K562 (cell line): ENCODE measurements around the gene PRKACA. TPM values are rescaled to one million over a fixed set of nuclear protein-coding genes. Genes with fewer than 3 reads are reported as not detected.

Experiments
- ARHGAP35 ChIP-seq: fragments of 450-650 bp; IDR thresholded peaks from 2 replicates; pipeline ENCODE4 v1.6.1; 2018; ENCODE audit not compliant: partially characterized antibody
- BACH1 ChIP-seq: fragments of 200-800 bp; sonication (Bioruptor generic); IDR thresholded peaks from 2 replicates; pipeline ENCODE4 v1.6.1; 2016; ENCODE audit warnings: missing genetic modification characterization, missing compliant biosample characterization
- BCOR ChIP-seq: fragments of 450-650 bp; IDR thresholded peaks from 2 replicates; pipeline ENCODE4 v1.6.1; 2016
- BHLHE40 ChIP-seq: IDR thresholded peaks from 2 replicates; pipeline ENCODE4 v1.6.1; 2011; ENCODE audit warnings: low read length, improper control_type of control experiment
- CREB5 ChIP-seq: fragments of 250-450 bp; sonication (Bioruptor Pico); IDR thresholded peaks from 2 replicates; pipeline ENCODE4 v1.5.0; 2020; ENCODE audit warnings: mild to moderate bottlenecking
- ESRRA ChIP-seq: fragments of 450-650 bp; IDR thresholded peaks from 2 replicates; pipeline ENCODE4 v1.6.1; 2014; ENCODE audit warnings: low read depth, mild to moderate bottlenecking, moderate library complexity, borderline replicate concordance
- GABPB1 ChIP-seq: sonication (generic); formaldehyde crosslinking; IDR thresholded peaks from 2 replicates; pipeline ENCODE4 v1.8.0; 2022; ENCODE audit warnings: mild to moderate bottlenecking, missing genetic modification reagents
- GMEB1 ChIP-seq: fragments of 250-450 bp; sonication (Bioruptor Pico); IDR thresholded peaks from 2 replicates; pipeline ENCODE4 v1.4.0; 2020; ENCODE audit warnings: mild to moderate bottlenecking
- HOXB6 ChIP-seq: fragments of 250-450 bp; sonication (Bioruptor Pico); IDR thresholded peaks from 2 replicates; pipeline ENCODE4 v1.5.1; 2022; ENCODE audit warnings: mild to moderate bottlenecking, borderline replicate concordance
- LCOR ChIP-seq: sonication (generic); formaldehyde crosslinking; IDR thresholded peaks from 2 replicates; pipeline ENCODE4 v1.8.0; 2022; ENCODE audit warnings: mild to moderate bottlenecking, missing genetic modification reagents
- MAX ChIP-seq: sonication (generic); formaldehyde crosslinking; IDR thresholded peaks from 2 replicates; pipeline ENCODE4 v1.9.0; 2022; ENCODE audit warnings: mild to moderate bottlenecking, missing genetic modification reagents
- SFPQ ChIP-seq: fragments of 200-400 bp; formaldehyde crosslinking; IDR thresholded peaks from 2 replicates; pipeline ENCODE4 v1.6.1; 2017; ENCODE audit warnings: mild to moderate bottlenecking, low read depth, low read length, moderate library complexity
- TAF1 ChIP-seq: IDR thresholded peaks from 2 replicates; pipeline ENCODE4 v1.6.1; 2011; ENCODE audit warnings: mild to moderate bottlenecking, low read length, moderate library complexity; ENCODE audit not compliant: insufficient read depth, control insufficient read depth, severe bottlenecking; ENCODE audit errors: extremely low read depth
- YY1 ChIP-seq, 3 experiments: IDR thresholded peaks; 2 replicates each; pipeline ENCODE4 v1.6.1; 2011; ENCODE audit warnings: low read length in 2 of 3, mild to moderate bottlenecking in 2 of 3, moderate library complexity in 2 of 3, borderline replicate concordance in 1 of 3, control low read depth in 1 of 3, low read depth in 1 of 3; ENCODE audit not compliant: insufficient read depth in 3 of 3, insufficient replicate concordance in 2 of 3, control insufficient read depth in 1 of 3, insufficient read length in 1 of 3; ENCODE audit errors: extremely low read depth in 1 of 3
- ZBTB7A ChIP-seq: IDR thresholded peaks from 2 replicates; pipeline ENCODE4 v1.6.1; 2011; ENCODE audit warnings: low read depth, mild to moderate bottlenecking, low read length, moderate library complexity, borderline replicate concordance; ENCODE audit not compliant: control insufficient read depth
- polyA plus RNA-seq, 8 experiments: library from polyadenylated mRNA; depleted of rRNA in 4 of 8; stranded (reverse) in 5 of 8; unstranded in 3 of 8; fragments of >200 nt; fragmentation: Nextera tagmentation in 2 of 8; fragmentation: Illumina TruSeq in 1 of 8; extraction: Ambion mirVana in 2 of 8; extraction: Trizol in 1 of 8; gene quantifications; 2 replicates each; pipeline versions ENCODE4 v1.2.1 to v1.2.3, GENCODE V29; 2011 to 2014; ENCODE audit warnings: inconsistent platforms in 1 of 8, missing spikeins in 1 of 8
- total RNA-seq, 7 experiments: library from RNA; depleted of rRNA in 6 of 7; stranded (reverse); fragments of >200 nt in 6 of 7; fragmentation: Illumina TruSeq in 2 of 7; extraction: Trizol in 2 of 7; gene quantifications; 2 replicates each; pipeline versions ENCODE4 v1.2.1 to v1.2.3, GENCODE V29; 2011 to 2021; ENCODE audit warnings: low replicate concordance in 1 of 7
- TF ChIP-seq, protein P1 (sequence below): conservative IDR thresholded peaks from 2 replicates; pipeline ENCODE4 v1.6.1; 2011; ENCODE audit warnings: low read depth, mild to moderate bottlenecking, low read length; ENCODE audit not compliant: control insufficient read depth

Gene PRKACA
- total and polyA plus RNA-seq, 9 of the 15 experiments (the other 6 are each of a cell fraction or from before 2014, with no cell fraction given), result 1.2 to 63.1 (median 13.0) TPM

DNA sequence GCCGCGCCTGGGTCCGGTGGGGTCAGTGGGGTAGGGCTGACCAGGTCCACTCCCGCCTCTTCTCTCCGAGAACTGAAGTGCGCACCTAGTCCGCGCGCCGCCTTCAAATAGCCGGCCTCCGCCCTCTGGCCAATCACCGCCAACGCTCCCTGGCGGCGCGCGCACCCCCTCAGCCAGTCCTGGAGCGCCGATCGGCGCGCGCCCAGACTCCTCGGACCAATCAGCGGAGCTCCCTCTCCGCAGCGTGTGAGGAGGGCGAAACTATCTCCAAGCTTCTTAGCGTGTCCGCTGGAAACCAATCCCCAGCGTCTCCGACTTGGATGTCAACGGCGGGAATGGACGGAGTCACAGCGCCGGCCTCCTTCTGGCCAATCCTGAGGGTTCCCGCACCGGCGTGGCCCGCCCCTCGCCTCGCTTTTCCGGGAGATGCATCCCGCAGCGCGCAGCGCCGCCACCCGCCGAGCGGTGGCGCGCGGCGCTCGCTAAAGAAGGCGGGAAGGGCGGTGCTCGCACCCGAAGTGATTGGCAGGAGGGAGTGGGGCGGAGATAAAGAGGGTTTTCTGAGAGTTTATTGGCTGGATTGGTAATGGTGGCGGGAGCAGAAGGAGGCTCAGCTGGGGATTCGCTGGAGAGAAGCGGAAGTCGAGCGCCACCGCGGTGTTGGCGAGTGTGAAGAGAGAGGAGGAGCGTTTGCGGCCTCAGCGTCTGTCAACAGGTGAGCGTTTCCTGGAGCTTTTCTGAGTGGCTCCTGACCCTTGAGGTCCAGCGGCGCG is 19.1 kb upstream of the PRKACA start, which contains the start of gene ASF1B (continued):
- no peak for TF ChIP-seq SFPQ
- no peak for TF ChIP-seq ZBTB7A
- peak; percentile 76 for TF ChIP-seq TAF1
- 0 out of 2 replicates have a peak, but pooled peaks have one; percentile 3 for TF ChIP-seq BHLHE40
- TF ChIP-seq LCOR (CRISPR knock-in tag), result peak; percentile 29; the same call in 1 of the 2 replicates
- peak; percentile 64 for TF ChIP-seq ESRRA
- no peak for TF ChIP-seq ARHGAP35
- TF ChIP-seq BCOR, result peak; percentile 63
- peak in 2 of 3 experiments; percentile 43 to 58 for TF ChIP-seq YY1 (IDR thresholded peaks at IDR 0.05; ENCODE audit: borderline replicate concordance in 1 of 3, control insufficient read depth in 1 of 3, extremely low read depth in 1 of 3, insufficient read depth in 3 of 3, insufficient read length in 1 of 3, insufficient replicate concordance in 2 of 3, low read depth in 1 of 3, low read length in 2 of 3)
- no peak for TF ChIP-seq HOXB6
- peak; percentile 79 for TF ChIP-seq GMEB1 (CRISPR knock-in tag)
- TF ChIP-seq MAX (CRISPR knock-in tag), result peak; percentile 50; the same call in 1 of the 2 replicates
- TF ChIP-seq, protein P1, sequence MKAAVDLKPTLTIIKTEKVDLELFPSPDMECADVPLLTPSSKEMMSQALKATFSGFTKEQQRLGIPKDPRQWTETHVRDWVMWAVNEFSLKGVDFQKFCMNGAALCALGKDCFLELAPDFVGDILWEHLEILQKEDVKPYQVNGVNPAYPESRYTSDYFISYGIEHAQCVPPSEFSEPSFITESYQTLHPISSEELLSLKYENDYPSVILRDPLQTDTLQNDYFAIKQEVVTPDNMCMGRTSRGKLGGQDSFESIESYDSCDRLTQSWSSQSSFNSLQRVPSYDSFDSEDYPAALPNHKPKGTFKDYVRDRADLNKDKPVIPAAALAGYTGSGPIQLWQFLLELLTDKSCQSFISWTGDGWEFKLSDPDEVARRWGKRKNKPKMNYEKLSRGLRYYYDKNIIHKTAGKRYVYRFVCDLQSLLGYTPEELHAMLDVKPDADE, result peak; percentile 55; the same call in 1 of the 2 replicates
- TF ChIP-seq GABPB1 (CRISPR knock-in tag), result peak; percentile 98
- TF ChIP-seq BACH1 (tag), result no peak
- no peak for TF ChIP-seq CREB5 (CRISPR knock-in tag)
